Measurements from ENCODE around the gene OR10A4. TPM values are rescaled to one million over a fixed set of nuclear protein-coding genes. Genes with fewer than 3 reads are reported as not detected.

The OR10A4 gene, protein sequence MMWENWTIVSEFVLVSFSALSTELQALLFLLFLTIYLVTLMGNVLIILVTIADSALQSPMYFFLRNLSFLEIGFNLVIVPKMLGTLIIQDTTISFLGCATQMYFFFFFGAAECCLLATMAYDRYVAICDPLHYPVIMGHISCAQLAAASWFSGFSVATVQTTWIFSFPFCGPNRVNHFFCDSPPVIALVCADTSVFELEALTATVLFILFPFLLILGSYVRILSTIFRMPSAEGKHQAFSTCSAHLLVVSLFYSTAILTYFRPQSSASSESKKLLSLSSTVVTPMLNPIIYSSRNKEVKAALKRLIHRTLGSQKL
- total RNA-seq (2021) (not detected in 2 replicates), Bru-seq, nascent RNA (not detected), BruChase-seq, experiment 1, labeled RNA remaining after a 2-hour chase (not detected), BruChase-seq, experiment 2, labeled RNA remaining after a 6-hour chase (not detected)
- long read RNA-seq, result 0 reads

DNA sequence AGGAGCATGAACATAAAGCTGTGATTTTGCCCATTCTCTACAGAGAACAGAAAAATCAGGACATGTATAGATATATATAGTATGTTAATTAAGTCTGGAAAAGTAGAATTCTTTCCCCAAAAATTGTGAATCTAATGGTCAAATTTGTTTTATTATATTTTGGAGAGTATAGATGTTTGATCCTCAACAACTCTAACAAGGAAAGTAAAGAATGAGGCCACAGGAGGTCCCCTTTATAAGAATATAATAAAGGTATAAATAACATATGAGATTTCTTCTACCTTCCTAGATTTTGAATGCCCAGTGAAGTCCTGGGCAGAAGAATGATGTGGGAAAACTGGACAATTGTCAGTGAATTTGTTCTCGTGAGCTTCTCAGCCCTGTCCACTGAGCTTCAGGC lies at the start of gene OR10A4:
OR10A4 (plus strand) TSS at position 301 of the 400 bp plus-strand sequence; CDS start at position 324, 23 bp downstream.
- DNase-seq (ENCODE audit: low spot score), result no peak
- Histone ChIP-seq H3K4me3 (ENCODE audit: low read depth, low read length, poor library complexity, severe bottlenecking) (no peak within 1 kb of the TSS), H3K36me3 (ENCODE audit: insufficient read depth, low read length, poor library complexity, severe bottlenecking) (no peaks in the 10 kb centered on the region), H3K27ac (ENCODE audit: low read depth, low read length, poor library complexity, severe bottlenecking) (no peak within 1 kb of the TSS), H3K27me3 (replicated peaks; ENCODE audit: insufficient read depth, low read depth, low read length, poor library complexity) (no peaks in the 10 kb centered on the region), H3K9me3 (ENCODE audit: low read depth, low read length, poor library complexity, severe bottlenecking) (no peaks in the 10 kb centered on the region), H3K4me1 (ENCODE audit: insufficient read depth, low read length, poor library complexity, severe bottlenecking) (no peaks in the 10 kb centered on the region)
- ChIA-PET CTCF (no interaction called here), POLR2A (ENCODE audit: low non-redundant PET) (no interaction called here)
- no TSS peak for BruUV-seq (replicated peaks)
- intact Hi-C loops (cut with micrococcal nuclease; ENCODE audit: unreplicated experiment), result no loop called here
- TF ChIP-seq, protein P1, sequence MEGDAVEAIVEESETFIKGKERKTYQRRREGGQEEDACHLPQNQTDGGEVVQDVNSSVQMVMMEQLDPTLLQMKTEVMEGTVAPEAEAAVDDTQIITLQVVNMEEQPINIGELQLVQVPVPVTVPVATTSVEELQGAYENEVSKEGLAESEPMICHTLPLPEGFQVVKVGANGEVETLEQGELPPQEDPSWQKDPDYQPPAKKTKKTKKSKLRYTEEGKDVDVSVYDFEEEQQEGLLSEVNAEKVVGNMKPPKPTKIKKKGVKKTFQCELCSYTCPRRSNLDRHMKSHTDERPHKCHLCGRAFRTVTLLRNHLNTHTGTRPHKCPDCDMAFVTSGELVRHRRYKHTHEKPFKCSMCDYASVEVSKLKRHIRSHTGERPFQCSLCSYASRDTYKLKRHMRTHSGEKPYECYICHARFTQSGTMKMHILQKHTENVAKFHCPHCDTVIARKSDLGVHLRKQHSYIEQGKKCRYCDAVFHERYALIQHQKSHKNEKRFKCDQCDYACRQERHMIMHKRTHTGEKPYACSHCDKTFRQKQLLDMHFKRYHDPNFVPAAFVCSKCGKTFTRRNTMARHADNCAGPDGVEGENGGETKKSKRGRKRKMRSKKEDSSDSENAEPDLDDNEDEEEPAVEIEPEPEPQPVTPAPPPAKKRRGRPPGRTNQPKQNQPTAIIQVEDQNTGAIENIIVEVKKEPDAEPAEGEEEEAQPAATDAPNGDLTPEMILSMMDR (conservative IDR thresholded peaks at IDR 0.05; ENCODE audit: low read depth, low read length), result no peak
- no peak for TF ChIP-seq EZH2 (IDR thresholded peaks at IDR 0.05; ENCODE audit: borderline replicate concordance, low read depth, low read length, poor library complexity, severe bottlenecking)

DNA sequence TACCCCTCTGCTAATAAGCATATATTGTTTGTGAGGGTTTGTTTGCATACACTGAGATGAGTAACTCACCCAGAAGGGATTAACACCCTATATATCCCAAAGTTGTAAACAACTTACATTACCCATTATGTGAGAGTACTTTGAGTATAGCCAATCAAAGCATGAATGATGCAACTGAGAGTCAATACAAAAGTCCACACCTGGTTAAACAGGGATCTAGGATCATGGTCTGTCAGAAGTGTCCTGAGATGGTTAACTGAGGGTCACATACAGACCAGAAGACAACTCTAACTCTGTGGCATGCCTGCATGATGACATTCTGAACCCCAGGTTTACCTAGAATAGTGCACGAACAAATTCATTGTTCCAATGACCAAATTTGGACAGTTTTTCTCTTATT lies 48.3 kb upstream of the OR10A4 start:
- Histone ChIP-seq H3K9me3 (ENCODE audit: low read depth, low read length, poor library complexity, severe bottlenecking) (no peaks in the 10 kb centered on the region), H3K36me3 (ENCODE audit: insufficient read depth, low read length, poor library complexity, severe bottlenecking) (no peaks in the 10 kb centered on the region), H3K4me3 (ENCODE audit: low read depth, low read length, poor library complexity, severe bottlenecking) (no peak overlapping the region), H3K4me1 (ENCODE audit: insufficient read depth, low read length, poor library complexity, severe bottlenecking) (no peaks in the 10 kb centered on the region), H3K27ac (ENCODE audit: low read depth, low read length, poor library complexity, severe bottlenecking) (no peak overlapping the region), H3K27me3 (replicated peaks; ENCODE audit: insufficient read depth, low read depth, low read length, poor library complexity) (no peaks in the 10 kb centered on the region)
- ChIA-PET POLR2A (ENCODE audit: low non-redundant PET) (no interaction called here), CTCF (no interaction called here)
- intact Hi-C loops (cut with micrococcal nuclease; ENCODE audit: unreplicated experiment), result no loop called here
- TF ChIP-seq, protein P1 (conservative IDR thresholded peaks at IDR 0.05; ENCODE audit: low read depth, low read length), result no peak
- TF ChIP-seq EZH2 (IDR thresholded peaks at IDR 0.05; ENCODE audit: borderline replicate concordance, low read depth, low read length, poor library complexity, severe bottlenecking), result no peak
- no TSS peak for BruUV-seq (replicated peaks)
- no peak for DNase-seq (ENCODE audit: low spot score)

DNA sequence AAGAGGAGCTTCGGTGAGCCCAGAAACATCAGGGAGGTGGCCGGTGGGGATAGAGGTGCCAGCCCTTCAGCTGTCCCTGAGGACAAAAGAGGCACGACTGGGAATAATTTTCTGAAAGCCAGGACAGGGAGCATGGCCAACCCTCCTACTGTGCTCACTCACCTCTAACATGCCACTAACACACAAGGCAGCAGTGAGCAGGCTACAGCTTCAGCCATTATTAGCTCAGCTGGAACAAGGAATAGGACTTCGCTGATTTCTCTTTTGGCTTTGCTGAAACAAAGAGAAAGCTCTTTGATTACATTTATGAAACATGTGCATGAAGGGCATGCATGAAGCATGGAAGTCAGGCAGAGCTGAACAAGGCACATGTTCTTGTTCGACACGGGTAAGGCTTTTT lies 43.1 kb upstream of the OR10A4 start:
- no peaks in the 10 kb centered on the region for H3K4me1 ChIP-seq (ENCODE audit: insufficient read depth, low read length, poor library complexity, severe bottlenecking)
- no peaks in the 10 kb centered on the region for H3K9me3 ChIP-seq (ENCODE audit: low read depth, low read length, poor library complexity, severe bottlenecking)
- no peak for TF ChIP-seq EZH2 (IDR thresholded peaks at IDR 0.05; ENCODE audit: borderline replicate concordance, low read depth, low read length, poor library complexity, severe bottlenecking)
- TF ChIP-seq, protein P1 (conservative IDR thresholded peaks at IDR 0.05; ENCODE audit: low read depth, low read length), result no peak
- H3K36me3 ChIP-seq (ENCODE audit: insufficient read depth, low read length, poor library complexity, severe bottlenecking), result no peaks in the 10 kb centered on the region
- H3K4me3 ChIP-seq (ENCODE audit: low read depth, low read length, poor library complexity, severe bottlenecking), result no peak overlapping the region
- BruUV-seq (replicated peaks), result no TSS peak
- H3K27me3 ChIP-seq (replicated peaks; ENCODE audit: insufficient read depth, low read depth, low read length, poor library complexity), result no peaks in the 10 kb centered on the region
- POLR2A ChIA-PET (ENCODE audit: low non-redundant PET), result interaction anchor here (0.5 kb wide), 1 partner anchor 64 kb away, joined by 6 read pairs; no protein-coding TSS in a partner anchor
- no peak for DNase-seq (ENCODE audit: low spot score)
- CTCF ChIA-PET, result no interaction called here
- intact Hi-C loops (cut with micrococcal nuclease; ENCODE audit: unreplicated experiment), result no loop called here
- H3K27ac ChIP-seq (ENCODE audit: low read depth, low read length, poor library complexity, severe bottlenecking), result no peak overlapping the region

Data from A673 (cell line).